Anterior cingulate cortex (tissue), 58 donors: Measurements from ENCODE around the gene KRTAP22-2.

Source experiments
- DNase-seq, 58 donors: peaks; one replicate each; lab custom pipeline; 2025; lab: John Stamatoyannopoulos, UW

Gene KRTAP22-2

DNA sequence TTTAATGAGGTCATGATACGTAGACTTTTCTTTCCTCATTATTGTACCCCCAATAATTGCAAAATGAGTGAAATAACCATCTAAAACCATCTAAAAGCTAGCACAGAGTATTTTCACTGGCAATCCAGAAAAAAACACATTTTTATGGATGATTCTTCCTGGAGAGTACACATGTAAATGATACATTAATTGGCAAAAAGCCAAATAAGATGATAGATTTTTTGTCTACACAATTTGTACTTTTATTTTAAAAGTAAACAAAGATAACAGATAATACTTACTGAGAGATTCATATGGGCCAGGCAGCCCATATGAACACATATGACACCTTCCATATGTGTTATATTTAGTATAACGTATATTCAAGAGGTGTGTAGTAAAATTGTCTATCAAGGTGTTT, 26.6 kb downstream of the KRTAP22-2 start:
- DNase-seq: no peak

DNA sequence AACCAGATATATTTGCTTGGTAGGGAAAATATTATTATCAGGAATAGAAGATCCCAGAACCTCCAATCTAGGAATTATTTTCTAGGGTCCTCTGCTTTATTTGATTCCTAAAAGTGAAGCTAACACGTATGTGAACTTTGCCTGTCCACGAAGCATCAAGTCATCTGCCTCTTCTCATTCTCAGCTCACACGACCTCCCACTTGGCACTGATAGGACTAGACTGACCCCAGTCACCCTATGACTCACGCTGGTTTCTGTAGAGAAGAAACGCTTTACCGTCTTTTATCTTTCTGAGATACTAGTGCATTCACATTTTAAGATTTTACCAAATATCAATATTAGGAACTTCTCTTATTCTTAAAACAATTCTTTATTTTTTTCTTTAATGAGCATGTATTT, 27.1 kb downstream of the KRTAP22-2 start:
- DNase-seq: no peak

- DNase-seq: no peak
Observed at GRCh38 chr21:30561957-30562356, 28.2 kb downstream of the KRTAP22-2 start.

- no peak for DNase-seq
Observed at GRCh38 chr21:30561264-30561895, 28.8 kb downstream of the KRTAP22-2 start, which contains the start of gene KRTAP19-7. Gene KRTAP19-7 (minus strand): TSS chr21:30561314. CDS start chr21:30561289, 25 bp downstream.

GRCh38 chr21:30555095-30555494, 35.1 kb downstream of the KRTAP22-2 start:
- DNase-seq: no peak

- DNase-seq: no peak
Observed at GRCh38 chr21:30552782-30553181, 37.4 kb downstream of the KRTAP22-2 start.

DNA sequence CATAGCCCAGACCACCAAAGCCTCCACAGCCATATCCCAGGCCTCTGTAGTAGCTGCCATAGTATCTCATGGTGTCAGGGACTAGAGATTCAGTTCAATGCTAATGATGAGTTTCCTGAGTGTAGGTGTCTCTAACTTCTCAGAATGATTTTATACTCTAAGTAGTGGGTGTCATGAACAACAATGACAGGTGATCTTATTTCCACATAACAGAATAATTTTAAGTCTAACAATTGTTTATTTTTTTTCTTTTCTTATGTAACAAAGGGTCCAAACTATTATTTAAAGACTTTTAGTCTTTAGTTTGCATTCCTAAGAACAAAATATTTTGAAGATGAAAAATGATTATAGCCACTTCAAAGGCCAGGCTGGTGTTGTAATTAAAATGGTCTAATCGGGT, 48.4 kb downstream of the KRTAP22-2 start, which contains the start of gene KRTAP19-6:
Gene KRTAP19-6 (minus strand): TSS at position 101 of the 400 bp plus-strand sequence. CDS start 31 bp downstream, at position 70.
- no peak for DNase-seq
